LNCAP (cell line): ENCODE results near the gene EIF2B4.

Experiments used
- TF ChIP-seq, protein P1 (sequence below): fragments of 450-650 bp; IDR thresholded peaks from 2 replicates; pipeline ENCODE4 v1.5.1; 2017; ENCODE audit warnings: mild to moderate bottlenecking

The EIF2B4 gene

DNA sequence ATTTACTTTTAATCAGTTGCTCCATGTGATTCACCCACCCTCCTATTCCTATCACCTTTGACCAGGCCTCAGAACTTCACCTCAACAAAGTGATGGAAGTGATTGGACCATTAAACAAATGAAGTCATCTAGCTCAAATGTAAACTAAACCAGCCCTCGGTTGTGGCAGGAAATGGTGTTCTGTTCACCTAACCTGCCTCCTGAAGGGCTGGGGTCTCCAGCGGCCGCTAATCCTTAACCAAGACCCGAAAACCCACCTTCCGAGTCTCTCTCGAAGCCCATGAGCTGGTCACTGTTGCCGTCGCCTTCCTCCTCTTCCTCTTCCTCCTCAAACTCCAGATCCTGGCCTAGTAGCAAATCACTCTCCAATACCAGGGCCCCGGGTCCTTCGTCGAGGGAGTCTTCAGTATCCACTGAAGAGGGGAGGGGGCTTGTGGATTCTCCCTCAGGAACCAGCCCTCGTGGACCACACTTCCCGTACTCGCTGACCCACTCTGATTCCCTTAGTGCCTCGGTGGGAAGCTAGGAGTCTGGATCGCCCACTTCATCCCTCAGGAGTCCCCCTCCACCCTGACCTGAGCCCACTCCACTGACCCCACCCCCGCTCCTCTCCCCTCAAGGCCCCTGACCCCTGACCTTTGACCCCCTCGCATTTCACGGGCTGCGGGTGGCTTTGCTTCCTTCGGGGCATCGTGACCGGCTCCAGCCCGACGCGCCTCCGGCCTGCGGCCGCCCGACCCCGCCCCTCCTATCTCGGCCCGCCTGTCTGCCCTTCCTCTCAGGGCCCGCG is 9.9 kb upstream of the EIF2B4 start:
- TF ChIP-seq, protein P1, sequence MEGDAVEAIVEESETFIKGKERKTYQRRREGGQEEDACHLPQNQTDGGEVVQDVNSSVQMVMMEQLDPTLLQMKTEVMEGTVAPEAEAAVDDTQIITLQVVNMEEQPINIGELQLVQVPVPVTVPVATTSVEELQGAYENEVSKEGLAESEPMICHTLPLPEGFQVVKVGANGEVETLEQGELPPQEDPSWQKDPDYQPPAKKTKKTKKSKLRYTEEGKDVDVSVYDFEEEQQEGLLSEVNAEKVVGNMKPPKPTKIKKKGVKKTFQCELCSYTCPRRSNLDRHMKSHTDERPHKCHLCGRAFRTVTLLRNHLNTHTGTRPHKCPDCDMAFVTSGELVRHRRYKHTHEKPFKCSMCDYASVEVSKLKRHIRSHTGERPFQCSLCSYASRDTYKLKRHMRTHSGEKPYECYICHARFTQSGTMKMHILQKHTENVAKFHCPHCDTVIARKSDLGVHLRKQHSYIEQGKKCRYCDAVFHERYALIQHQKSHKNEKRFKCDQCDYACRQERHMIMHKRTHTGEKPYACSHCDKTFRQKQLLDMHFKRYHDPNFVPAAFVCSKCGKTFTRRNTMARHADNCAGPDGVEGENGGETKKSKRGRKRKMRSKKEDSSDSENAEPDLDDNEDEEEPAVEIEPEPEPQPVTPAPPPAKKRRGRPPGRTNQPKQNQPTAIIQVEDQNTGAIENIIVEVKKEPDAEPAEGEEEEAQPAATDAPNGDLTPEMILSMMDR, result no peak

DNA sequence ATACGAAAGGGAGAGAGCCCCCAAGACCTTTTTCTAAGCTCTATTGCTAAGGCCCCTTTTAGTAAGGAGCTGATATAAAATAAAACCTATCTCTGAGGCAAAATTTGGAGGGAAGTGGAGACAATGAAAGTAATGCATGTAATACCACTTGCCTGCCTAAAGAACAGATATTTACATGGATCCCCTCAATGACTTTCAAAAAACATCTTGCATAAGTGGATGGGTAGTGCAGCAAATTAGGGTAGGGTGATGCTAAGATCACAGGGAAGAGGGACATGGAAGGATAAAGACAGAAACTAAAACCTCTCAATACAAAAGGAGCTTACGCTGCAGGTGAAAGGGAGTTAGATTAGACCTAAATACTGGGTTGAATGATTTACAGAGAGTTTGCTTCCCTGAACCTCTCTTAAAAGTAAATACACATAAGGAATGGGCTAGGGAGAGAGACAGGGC is 9.3 kb upstream of the EIF2B4 start:
- TF ChIP-seq, protein P1, result no peak

DNA sequence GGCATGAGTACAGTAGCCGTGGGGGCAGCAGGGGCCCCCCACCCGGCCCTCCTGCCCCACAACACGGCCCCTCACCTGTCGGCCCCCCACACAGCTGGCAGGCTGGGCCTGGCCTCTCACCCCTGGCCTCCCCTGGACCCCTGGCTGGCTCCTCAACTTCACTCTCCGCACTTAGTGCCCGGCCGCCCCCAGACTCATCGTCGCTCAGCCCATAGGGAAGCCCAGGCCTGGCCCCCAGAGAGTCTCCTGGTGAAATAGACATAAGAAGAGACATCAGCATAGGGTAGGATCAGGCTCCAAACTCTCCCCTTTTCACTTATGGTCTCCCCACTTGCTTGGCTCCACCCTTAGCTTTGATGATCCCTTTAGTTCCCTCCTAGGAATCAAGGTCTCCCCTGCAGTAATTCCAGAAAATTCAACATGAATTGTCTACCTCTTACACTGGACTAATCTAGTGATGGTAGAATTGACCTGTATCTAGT is 8.7 kb upstream of the EIF2B4 start:
- TF ChIP-seq, protein P1, result no peak

DNA sequence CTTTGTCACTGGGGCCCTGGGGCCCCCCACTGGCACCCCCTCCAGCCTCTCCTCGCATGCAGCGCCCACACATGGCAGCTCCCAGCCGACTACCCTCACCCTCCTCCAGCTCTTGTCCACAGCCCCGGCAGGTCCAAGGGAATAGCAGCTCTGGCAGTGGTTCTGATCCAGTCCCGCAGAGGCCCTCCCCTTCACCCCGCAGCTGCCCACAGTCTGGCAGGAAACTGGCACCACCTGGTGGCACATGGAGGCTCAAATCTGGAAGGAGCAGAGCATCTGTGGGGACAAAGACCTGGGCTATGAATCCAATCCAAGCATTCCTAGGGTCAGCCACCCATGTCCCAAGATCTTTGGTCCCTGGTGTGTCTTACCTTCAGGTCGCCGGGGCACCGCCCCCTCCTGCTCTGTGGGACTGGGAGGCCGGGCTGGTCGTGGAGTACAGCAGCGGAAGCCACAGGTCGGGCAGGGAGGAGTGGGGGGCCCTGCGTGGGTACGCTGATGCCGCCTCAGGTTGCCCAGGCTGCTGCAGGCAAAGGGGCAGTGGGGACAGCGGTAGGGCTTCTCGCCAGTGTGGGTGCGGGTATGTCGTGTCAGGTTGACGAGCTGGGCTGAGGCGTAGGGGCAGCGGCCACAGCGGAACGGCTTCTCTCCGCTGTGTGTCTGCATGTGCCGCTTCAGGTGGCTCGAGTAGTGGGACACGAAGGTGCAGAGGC is 8.1 kb upstream of the EIF2B4 start:
- TF ChIP-seq, protein P1, result no peak; the same call in 1 of the 2 replicates

DNA sequence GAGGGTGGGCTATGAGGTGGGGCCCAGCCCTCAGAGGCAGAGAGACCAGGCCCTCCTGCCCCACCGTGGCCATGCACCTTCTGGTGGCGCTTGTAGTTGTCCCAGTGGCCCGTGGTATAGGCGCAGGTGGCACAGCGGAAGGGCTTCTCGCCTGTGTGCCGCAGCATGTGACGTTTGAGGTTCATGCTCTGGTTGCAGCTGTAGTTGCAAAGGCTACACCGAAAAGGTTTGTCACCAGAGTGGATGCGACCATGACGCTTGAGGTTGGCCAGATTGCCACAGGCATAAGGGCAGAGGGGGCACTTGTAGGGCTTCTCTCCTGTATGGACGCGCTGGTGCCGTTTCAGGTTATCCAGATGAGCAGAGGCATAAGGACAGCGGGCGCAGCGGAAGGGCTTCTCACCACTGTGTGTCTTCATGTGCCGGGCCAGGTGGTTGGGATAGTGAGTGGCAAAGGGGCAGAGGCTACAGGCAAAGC is 7.5 kb upstream of the EIF2B4 start:
- TF ChIP-seq, protein P1, result no peak

DNA sequence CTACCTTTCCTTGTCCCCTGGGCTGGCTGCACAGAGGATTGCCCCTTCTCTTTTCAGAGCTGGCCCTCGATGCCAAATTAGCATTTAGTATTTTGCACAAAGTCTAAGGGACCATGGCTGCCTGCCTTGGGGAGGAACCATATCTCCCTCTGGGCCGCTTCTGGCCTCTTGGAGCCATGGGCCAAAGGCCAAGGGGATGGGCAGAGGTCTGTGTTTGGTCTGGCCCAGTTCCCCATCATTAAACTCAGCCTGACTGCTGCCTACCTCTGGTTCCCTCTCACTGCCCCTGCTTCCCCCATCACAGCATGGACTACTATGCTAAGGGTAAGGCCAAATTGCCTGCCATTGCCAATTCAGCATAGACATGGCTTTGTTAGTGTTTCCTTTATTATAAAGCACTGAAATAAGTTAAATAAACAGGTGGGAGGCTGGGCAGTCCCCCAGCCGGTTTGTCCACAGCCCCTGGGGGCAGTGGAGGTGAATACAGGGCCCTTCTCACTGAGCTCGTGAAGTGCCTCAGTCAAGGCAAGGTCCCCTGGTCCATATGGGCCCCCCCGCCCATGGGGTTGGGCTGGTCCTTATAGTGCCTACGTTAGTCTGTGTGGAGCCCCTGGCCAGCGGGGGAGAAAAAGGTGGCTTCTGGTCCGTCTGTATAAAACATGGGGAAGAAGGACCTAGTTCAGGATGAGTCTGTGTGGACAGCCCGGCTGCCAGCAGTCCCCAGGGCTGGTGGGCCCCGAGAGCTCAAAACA is 6.9 kb upstream of the EIF2B4 start:
- TF ChIP-seq, protein P1, result no peak
